ENCODE measurements around the gene SLC36A3.

Gene SLC36A3

DNA sequence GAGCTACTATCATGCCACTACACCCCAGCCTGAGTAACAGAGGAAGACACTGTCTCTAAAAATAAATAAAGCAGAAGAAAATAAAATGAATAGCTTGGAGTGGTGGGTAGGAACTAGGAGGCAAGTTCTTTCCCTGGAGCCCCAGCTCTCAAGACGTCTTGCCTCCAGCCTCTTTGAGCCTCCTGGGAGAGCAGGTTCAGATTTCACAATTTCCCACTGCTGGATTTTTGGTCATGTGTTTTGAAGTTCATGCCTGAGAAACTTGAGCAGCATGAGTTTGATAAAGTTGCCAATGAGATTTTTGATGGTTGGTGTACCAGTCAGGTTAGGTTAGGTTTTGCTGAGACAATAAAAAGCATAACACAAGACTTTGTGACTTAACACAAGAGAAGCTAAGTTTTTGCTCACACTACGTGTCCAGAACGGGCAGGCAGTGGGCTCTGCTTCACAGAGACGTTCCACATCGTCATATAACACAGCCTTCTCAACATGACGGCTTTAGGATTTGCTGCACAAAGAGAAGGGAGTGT is 75.6 kb downstream of the SLC36A3 start:
- TF ChIP-seq ZFX (IDR thresholded peaks at IDR 0.05): no peak
- TF ChIP-seq, protein P1, sequence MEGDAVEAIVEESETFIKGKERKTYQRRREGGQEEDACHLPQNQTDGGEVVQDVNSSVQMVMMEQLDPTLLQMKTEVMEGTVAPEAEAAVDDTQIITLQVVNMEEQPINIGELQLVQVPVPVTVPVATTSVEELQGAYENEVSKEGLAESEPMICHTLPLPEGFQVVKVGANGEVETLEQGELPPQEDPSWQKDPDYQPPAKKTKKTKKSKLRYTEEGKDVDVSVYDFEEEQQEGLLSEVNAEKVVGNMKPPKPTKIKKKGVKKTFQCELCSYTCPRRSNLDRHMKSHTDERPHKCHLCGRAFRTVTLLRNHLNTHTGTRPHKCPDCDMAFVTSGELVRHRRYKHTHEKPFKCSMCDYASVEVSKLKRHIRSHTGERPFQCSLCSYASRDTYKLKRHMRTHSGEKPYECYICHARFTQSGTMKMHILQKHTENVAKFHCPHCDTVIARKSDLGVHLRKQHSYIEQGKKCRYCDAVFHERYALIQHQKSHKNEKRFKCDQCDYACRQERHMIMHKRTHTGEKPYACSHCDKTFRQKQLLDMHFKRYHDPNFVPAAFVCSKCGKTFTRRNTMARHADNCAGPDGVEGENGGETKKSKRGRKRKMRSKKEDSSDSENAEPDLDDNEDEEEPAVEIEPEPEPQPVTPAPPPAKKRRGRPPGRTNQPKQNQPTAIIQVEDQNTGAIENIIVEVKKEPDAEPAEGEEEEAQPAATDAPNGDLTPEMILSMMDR (conservative IDR thresholded peaks at IDR 0.05): no peak
- no peak overlapping the region for H3K27ac ChIP-seq
